ACC112 (cell line): Measurements from ENCODE around the gene TCF19.
"Not testable (repeated sequence)": the region's sequence is repeated elsewhere in the genome, so short reads cannot be mapped to it uniquely, and the experiment has no call there.

Source experiments
- H2AFZ ChIP-seq: fragments of 200-600 bp; sonication (generic); one replicate; pipeline ENCODE4 v1.6.0; 2017; ENCODE audit warnings: antibody characterized with exemption, low read length; ENCODE audit not compliant: unreplicated experiment
- H3K27ac ChIP-seq: fragments of 200-600 bp; sonication (generic); 2 replicates; pipeline ENCODE4 v1.5.1; 2014; ENCODE audit warnings: low read depth, mild to moderate bottlenecking, antibody characterized with exemption, low read length, moderate library complexity
- H3K27me3 ChIP-seq: fragments of 200-600 bp; sonication (generic); 2 replicates; pipeline ENCODE4 v1.6.1; 2014; ENCODE audit warnings: mild to moderate bottlenecking, antibody characterized with exemption, low read length, moderate library complexity, mixed read lengths; ENCODE audit not compliant: insufficient read depth
- H3K36me3 ChIP-seq: fragments of 200-600 bp; sonication (generic); 2 replicates; pipeline ENCODE4 v1.6.1; 2016; ENCODE audit warnings: mild to moderate bottlenecking, antibody characterized with exemption, low read length, moderate library complexity, mixed read lengths; ENCODE audit not compliant: insufficient read depth
- H3K4me1 ChIP-seq: fragments of 200-600 bp; sonication (generic); one replicate; pipeline ENCODE4 v1.6.1; 2016; ENCODE audit warnings: low read length, mixed read lengths; ENCODE audit not compliant: insufficient read depth, unreplicated experiment, control insufficient read depth
- H3K4me3 ChIP-seq: fragments of 200-600 bp; sonication (generic); 2 replicates; pipeline ENCODE4 v1.5.1; 2014; ENCODE audit warnings: mild to moderate bottlenecking, low read depth, low read length
- H3K79me2 ChIP-seq: fragments of 200-600 bp; sonication (generic); one replicate; pipeline ENCODE4 v1.6.0; 2016; ENCODE audit warnings: low read length; ENCODE audit not compliant: control insufficient read depth, unreplicated experiment, insufficient read depth

The TCF19 gene

GRCh38 chr6:31183859-31184258 lies 25.5 kb downstream of the TCF19 start:
- Histone ChIP-seq H3K4me3 (peak overlapping the region; percentile 21; the same call in 1 of the 2 replicates), H3K79me2 (peaks cover 34% of the 10 kb centered on the region)
- H2AFZ ChIP-seq, H3K27me3 ChIP-seq, H3K4me1 ChIP-seq, H3K36me3 ChIP-seq, H3K27ac ChIP-seq: not testable (repeated sequence)

- peaks cover 29% of the 10 kb centered on the region for H3K79me2 ChIP-seq
- H2AFZ ChIP-seq = peak overlapping the region; percentile 24
- not testable (repeated sequence) for H3K36me3 ChIP-seq, H3K27me3 ChIP-seq, H3K4me1 ChIP-seq
- peak overlapping the region; percentile 80 for H3K4me3 ChIP-seq
- peak overlapping the region; percentile 82 for H3K27ac ChIP-seq
These were observed 27.3 kb downstream of the TCF19 start for GRCh38 chr6:31185695-31186051.

- H2AFZ ChIP-seq = peak overlapping the region; percentile 87
- H3K27ac ChIP-seq = peak overlapping the region; percentile 82
- H3K4me3 ChIP-seq = peak overlapping the region; percentile 80
- peaks cover 4% of the 10 kb centered on the region for H3K4me1 ChIP-seq
- peaks cover 27% of the 10 kb centered on the region for H3K79me2 ChIP-seq
- H3K36me3 ChIP-seq = no peaks in the 10 kb centered on the region
- no peaks in the 10 kb centered on the region for H3K27me3 ChIP-seq
These were observed 27.8 kb downstream of the TCF19 start for GRCh38 chr6:31186052-31186734.

GRCh38 chr6:31187780-31188194 lies 29.4 kb downstream of the TCF19 start:
- Histone ChIP-seq H3K4me1 (peaks cover 4% of the 10 kb centered on the region), H3K27ac (no peak overlapping the region), H3K4me3 (no peak overlapping the region), H3K36me3 (no peaks in the 10 kb centered on the region), H3K79me2 (peaks cover 20% of the 10 kb centered on the region), H2AFZ (no peak overlapping the region), H3K27me3 (no peaks in the 10 kb centered on the region)

- H2AFZ ChIP-seq, H3K27me3 ChIP-seq, H3K4me3 ChIP-seq, H3K36me3 ChIP-seq, H3K4me1 ChIP-seq, H3K79me2 ChIP-seq, H3K27ac ChIP-seq: not testable (repeated sequence)
These were observed 30.8 kb downstream of the TCF19 start for GRCh38 chr6:31189223-31189622.

GRCh38 chr6:31190488-31190887 lies 32.1 kb downstream of the TCF19 start:
- Histone ChIP-seq H3K27me3 (no peaks in the 10 kb centered on the region), H3K4me1 (peaks cover 4% of the 10 kb centered on the region), H3K36me3 (no peaks in the 10 kb centered on the region), H2AFZ (no peak overlapping the region), H3K27ac (no peak overlapping the region), H3K4me3 (no peak overlapping the region), H3K79me2 (no peaks in the 10 kb centered on the region)

GRCh38 chr6:31192431-31193105 lies 34.2 kb downstream of the TCF19 start:
- H3K27ac ChIP-seq, H3K4me1 ChIP-seq, H2AFZ ChIP-seq, H3K79me2 ChIP-seq, H3K27me3 ChIP-seq, H3K4me3 ChIP-seq, H3K36me3 ChIP-seq: not testable (repeated sequence)

GRCh38 chr6:31193206-31193605 lies 34.8 kb downstream of the TCF19 start:
- Histone ChIP-seq H3K4me3 (no peak overlapping the region), H3K4me1 (no peaks in the 10 kb centered on the region), H3K79me2 (no peaks in the 10 kb centered on the region), H3K36me3 (no peaks in the 10 kb centered on the region), H3K27me3 (no peaks in the 10 kb centered on the region), H2AFZ (no peak overlapping the region), H3K27ac (no peak overlapping the region)

- Histone ChIP-seq H3K27me3 (no peaks in the 10 kb centered on the region), H3K4me3 (no peak overlapping the region), H3K27ac (no peak overlapping the region), H2AFZ (no peak overlapping the region), H3K36me3 (no peaks in the 10 kb centered on the region), H3K4me1 (no peaks in the 10 kb centered on the region), H3K79me2 (peaks cover 9% of the 10 kb centered on the region)
These were observed 35.9 kb downstream of the TCF19 start for GRCh38 chr6:31194061-31194834.

GRCh38 chr6:31195308-31195979 lies 37.1 kb downstream of the TCF19 start:
- H3K27me3 ChIP-seq, H3K36me3 ChIP-seq, H3K27ac ChIP-seq, H3K4me3 ChIP-seq, H3K4me1 ChIP-seq, H2AFZ ChIP-seq: not testable (repeated sequence)
- peaks cover 19% of the 10 kb centered on the region for H3K79me2 ChIP-seq
